Measurements from ENCODE around the gene UBE3C.
A peak's percentile ranks its signal among the peaks of the same experiment; 100 is the strongest.
"Not testable (repeated sequence)": the region's sequence is repeated elsewhere in the genome, so short reads cannot be mapped to it uniquely, and the experiment has no call there.

The UBE3C gene

DNA sequence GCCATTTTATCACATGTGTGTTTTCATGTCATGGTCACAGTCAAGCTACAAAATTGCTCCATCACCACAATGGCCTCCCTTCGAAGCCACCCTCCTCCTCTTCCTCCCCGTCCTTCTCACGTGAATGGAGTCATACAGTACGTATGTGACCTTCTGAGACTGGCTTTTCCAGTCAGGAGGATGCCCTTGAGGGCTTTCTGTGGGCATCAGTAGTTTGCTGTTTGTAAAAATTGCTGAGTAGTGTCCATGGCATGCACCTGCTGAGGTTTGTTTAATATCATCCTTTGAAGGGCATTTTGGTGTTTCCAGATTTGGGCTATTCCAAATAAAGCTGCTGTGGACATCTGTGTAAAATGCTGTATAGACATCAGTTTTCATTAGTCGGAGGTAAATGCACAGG, 5.9 kb upstream of the UBE3C start:
- DNase-seq = no peak

DNA sequence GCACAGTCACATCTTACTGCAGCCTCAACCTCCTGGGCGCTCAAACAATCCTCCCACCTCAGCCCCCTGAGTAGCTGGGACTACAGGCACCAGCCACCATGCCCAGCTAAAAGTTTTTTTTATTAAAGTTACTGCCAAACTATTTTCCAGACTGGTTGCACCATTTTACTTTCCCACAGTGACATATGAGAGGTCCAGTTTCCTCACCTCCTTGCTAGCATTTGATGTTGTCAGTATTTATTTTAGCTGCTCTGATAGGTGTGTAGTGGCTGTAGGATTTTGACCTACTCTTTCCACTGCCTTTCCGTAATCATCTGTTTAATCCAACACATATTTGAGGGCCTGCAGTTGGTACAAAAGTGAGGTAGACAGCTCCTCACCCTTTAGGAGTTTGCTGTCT, 5.4 kb upstream of the UBE3C start:
- DNase-seq = no peak

DNA sequence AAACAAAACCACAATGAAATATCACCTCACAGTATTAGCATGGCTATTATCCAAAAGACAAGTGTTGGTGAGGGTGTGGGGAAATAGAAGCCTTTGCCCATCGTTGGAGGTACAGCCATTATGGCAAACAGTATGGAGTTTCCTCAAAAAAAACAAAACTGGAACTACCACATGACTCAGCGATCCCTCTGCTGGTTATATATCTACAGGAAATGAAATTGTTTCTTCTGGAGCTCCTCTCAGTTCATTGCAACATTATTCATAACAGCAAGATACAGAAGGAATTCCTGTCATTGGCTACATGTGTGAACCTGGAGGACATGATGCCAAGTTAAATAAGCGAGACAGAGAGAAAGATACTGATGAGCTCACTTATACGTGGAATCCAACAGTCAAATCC, 2.4 kb upstream of the UBE3C start:
- peak; percentile 34 for DNase-seq

DNA sequence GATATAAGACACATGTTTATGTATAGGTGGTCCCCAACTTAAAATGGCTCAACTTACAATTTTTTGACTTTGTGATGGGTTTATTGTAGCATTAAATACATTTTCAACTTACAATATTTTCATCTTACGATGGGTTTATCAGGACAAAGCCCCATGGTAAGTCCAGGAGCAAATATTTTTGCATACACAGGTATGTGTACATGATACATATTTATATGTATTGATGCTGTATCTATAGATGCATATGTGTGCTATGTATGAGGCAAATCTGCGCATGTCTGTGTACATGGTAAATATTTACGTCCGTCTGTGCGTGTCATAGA, 664 bp upstream of the UBE3C start:
- DNase-seq = no peak

DNA sequence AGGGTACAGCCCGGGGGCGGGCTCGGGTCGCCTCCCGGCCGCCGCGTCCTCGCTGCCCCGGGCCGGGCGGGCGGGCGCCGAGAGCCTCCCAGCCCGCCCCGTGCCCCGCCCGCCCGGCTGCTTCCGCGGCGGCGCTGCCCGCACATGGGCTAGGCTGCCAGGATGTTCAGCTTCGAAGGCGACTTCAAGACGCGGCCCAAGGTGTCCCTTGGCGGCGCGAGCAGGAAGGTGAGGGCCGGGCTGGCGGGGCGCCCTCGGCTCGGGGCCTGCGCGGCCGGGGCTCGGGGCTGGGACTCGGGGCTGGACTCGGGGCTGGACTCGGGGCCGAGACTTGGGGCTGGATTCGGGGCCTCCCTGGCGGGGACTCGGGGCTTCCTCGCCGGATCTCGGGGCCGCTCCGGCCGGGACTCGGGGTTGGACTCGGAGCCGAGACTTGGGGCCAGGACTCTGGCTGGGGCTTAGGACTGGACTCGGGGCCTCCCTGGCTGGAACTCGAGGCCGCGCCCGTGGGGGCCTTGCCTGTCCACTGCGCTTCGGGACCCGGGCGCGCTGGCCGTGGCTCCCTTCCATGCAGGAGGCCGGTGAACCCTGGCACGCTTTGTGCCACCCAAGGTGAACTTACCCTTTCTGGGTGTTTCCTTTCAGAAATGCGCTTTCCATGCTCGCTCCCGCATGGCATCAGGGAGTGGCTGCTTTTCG, 534 bp downstream of the UBE3C start:
- peak; percentile 86 for DNase-seq

DNA sequence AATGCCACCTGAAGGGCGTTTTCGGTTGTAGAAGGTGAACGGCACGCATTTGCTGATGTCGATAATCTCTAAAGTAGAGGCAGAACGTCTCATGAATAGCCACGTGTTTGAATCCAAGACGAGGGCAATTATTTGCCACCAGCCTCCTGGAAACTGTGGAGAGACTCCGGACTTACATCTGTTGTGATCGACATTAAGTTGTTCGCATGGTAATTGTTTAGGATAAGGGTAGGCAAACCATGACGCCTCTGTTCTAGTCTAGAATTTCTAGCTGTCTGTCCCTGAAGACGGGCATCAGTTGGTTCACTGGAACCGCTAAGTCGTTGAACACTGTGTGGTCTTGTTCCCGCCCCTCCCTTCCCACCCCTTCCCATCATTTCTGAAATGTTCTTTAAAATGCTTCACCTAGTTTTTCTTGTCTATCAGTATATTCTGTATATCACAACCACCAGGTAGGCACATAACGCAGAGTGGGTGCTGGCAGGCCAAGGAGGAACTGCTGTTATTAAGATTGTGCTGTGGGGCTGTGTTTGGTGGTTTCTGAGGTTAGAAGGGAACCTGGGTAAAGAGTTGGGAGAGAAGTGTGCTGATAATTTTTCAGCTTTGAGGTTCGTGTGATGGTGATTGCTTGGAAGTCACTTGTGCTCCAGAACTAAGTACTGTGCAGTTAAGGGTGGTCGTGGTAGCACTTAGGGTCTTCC, 1.2 kb downstream of the UBE3C start:
- DNase-seq = no peak

DNA sequence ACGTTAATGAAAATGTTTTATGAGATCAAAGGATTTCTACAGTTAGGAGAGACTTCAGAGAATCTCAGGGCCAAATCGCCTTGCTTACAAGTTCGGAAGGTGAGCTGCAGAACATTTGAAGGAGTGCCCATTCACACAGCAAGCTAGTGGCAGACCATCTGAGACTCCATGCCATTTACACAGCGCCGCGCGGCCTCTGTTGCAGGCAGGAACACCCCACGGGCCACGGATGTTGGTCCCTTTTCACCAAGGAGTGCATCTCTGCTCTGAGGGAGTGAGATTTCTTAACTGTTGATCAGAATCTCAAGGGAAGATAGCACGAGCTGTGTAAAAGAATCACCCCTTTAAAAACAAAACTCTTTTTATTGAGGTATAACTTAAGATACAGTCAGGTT, 1.8 kb downstream of the UBE3C start:
- no peak for DNase-seq

DNA sequence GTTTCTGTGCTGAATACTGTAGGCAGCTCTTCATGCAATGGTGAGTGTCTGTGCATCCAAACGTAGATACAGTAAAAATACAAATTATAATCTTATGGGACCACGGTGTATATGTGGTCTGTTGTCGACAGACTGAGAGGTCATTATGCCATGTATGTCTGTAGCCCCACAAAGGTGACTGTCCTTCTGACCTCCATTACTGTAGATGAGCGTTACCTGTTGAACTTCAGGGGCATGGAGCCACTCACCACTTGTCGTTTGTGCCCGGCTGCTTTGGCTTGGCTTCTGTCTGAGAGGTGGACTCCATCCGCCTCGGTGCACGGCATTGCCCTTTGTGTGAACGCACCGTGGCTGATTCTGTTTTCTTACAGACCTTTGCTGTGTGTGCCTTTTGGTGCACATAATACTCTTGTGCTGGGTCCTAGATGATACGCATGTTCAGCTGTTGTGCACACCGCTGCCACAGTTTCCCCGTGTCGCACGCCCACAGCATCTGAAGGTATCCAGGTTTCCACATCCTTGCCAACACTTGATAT, 2.9 kb downstream of the UBE3C start:
- no peak for DNase-seq

DNA sequence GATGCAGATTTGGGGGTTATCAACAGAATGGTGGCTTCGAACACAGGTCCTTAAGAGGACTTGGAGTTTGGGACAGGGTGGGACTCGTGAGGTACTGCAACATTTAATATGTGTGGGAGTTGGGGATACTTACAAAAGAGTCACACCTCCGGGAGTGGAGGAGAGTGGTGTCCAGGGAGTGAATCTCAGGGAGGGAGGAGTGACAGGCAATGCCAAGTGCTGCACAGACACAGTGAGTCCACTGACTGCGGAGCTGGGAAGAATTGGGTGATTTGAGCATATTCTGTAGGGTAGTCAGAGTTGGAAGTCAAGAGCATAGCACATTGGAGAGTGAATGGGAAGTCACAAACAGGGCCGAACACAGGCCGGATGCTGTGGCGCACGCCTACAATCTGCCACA, 5.1 kb downstream of the UBE3C start:
- no peak for DNase-seq

DNA sequence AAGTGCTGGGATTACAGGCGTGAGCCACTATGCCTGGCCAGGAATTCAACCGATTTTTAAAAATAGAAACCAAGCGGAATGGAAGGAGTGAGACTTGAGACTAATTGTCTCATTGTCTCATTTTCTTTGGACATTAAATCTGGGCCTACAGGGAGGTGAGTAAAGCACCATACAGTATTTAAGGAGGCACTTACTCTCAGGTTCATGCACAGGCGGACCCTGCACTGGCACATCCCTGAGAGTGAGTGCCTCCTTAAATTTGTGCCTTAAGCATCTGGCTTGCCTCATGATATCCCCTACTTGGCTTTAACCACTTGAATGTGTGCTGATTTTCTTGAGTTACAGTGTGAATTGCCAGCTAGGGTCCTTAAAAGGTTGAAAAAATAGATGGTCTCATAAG, 10.6 kb downstream of the UBE3C start:
- no peak for DNase-seq

DNA sequence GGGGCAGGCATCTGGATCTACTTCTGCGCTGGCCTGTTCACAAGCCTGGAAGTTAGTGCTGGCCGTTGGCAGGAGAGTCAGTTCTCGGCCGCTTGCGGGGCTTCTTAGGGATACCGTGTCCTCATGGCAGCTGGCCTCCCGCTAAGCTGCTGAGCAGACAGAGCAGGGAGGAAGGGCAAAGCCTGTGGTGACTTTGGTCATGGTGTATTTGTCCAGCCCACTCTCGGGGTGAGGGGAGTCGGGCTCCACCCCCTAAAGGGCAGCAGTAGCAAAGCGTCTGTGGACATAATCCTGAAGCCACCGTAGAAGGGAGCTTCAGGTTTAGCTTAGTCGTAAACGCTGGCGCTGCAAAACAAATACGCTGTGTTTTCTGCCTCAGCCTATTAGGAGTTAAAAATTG, 12.2 kb downstream of the UBE3C start:
- DNase-seq = peak; percentile 12

DNA sequence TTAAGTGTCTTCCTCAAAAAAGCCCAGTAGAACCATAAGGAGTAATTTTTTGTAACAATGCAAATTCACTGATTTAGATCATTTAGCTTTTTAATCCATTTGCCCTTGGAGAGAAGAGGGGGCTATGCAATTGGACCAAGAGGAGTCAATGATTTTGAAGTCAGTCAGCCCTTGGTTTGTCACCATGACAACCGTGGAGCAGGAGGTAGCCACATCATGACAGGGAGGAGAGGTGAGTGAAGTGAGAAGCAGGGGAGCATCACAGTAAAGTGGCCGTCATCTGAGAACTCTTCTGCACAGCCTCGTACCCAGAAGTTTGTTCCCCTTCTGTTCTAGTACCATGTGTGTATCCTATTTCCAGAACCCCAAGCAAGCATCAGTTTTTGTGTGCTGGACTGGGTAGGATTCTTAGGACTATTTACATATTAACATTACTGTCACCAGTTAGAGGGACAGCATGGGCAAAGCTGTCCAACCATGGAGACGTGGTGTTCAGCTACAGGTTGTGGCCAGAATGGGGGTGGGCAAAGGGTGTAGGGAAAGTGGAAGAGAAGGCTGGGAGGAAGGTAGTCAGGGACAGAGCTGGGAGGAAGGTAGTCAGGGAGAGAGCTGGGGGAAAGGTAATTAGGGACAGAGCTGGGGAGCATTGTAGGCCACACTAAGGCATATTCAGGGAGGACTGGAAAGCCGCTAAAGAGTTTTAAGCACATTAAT, 13.1 kb downstream of the UBE3C start:
- DNase-seq = peak; percentile 12

DNA sequence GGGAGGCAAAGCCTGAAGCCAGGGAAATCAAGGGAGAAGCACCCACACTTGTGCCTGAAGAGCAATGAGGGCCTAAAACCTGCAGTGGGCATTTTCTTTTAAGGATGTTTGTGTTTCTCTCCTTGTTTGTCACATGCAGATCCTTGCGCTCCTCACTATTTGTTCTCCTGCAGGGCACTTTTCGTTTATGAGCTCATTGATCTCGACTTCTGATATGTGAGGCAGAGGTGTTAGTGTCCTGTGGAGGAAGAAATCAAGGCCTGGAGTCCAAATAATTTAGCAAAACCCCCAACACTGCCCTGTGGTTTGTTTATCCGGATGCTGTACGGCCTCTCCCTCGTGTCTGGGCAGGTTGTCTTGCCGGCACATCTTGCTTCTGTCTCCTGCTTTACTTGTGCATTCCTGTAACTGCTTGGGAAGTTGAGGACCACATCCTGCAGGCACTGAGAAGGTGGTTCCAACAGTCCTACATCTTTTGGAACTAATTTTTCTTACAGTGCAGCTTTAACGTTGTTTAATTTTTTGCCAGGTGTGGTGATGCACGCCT, 13.7 kb downstream of the UBE3C start:
- DNase-seq = no peak

DNA sequence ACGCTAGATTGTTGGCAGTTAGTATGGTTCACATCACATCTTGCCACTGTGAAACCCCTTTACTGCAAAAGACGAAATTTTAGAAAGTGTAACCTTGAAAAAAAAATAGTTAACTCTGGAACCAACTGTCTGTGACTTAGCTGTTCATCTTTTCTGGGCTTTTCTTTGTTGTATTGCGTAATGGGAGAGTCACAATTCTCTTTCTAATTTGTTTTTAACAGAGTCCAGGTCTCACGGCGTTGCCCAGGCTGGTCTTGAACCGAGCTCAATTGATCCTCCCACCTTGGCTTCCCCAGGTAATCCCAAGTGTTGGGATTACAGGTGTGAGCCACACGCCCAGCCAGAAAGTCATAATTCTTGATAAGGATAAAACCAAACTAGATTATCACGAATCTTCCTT, 14.5 kb downstream of the UBE3C start:
- DNase-seq = no peak

DNA sequence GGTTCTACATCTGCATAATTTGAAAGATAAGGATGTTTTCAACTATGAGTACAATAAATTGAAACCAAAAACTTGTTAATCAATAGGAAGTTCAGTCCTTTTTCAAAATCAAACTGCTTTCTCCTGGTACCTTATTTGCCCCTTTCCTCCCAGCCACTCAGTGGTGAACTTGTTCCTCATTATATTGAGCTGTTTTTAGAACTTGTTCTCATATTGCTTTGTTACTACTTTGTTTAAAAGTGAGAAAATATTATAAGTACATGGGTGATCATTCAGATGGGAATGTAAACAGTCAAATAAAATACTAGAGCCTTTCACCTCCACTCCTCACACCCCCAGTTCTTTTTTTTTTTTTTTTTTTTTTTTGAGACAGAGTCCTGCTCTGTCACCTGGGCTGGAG, 17.2 kb downstream of the UBE3C start:
- DNase-seq = no peak

DNA sequence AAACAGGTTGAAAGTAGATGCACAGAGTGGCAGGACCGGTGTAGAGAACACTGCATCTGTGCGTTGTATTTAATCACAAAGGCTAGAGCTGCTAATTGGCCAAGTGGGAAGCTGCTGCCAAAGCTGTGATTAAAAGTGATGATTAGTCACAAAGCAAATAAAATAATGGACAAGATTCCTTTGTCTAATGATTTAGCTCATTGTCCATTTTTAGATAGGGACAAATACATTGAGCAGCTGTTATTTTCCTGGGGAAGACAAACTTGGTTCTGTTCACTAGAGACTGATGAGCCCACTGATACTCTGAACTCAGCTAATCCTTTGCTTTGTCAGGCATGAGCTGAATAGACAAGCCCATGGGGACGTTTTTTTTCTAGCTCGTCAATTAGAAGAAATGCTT, 19.7 kb downstream of the UBE3C start:
- DNase-seq = peak; percentile 89

DNA sequence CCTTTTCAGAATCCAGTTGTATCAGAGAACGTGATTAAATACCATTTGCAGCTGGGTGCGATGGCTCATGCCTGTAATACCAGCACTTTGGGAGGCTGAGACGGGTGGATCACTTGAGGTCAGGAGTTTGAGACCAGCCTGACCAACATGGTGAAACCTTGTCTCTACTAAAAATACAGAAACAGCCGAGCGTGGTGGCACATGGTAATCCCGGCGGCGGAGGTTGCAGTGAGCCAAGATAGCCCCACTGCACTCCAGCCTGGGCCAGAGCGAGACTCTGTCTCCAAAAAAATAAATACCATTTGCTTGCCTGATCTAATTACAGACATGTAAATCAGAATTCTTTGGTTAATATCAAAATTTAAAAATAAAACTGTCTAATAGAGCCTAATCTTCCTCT, 20.8 kb downstream of the UBE3C start:
- not testable (repeated sequence) for DNase-seq

DNA sequence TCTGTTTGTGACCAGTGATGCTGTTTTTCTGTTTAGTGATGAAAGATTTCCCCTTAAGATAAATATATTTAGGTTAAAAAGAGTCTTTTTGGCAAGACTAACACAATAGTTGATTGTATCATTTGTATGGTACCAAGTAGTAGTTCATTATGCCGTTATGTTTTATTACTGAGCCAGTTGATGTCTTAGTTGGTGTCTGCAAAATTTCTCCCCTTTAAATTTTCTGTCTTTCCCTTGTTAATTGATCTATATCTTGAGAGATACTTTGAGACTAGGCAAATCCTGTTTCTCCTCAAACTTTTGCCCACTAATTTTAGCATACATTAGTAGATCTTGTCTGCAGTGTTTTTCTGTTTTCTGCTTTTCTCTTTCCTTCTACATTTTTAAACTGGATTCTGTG, 21.7 kb downstream of the UBE3C start:
- no peak for DNase-seq

DNA sequence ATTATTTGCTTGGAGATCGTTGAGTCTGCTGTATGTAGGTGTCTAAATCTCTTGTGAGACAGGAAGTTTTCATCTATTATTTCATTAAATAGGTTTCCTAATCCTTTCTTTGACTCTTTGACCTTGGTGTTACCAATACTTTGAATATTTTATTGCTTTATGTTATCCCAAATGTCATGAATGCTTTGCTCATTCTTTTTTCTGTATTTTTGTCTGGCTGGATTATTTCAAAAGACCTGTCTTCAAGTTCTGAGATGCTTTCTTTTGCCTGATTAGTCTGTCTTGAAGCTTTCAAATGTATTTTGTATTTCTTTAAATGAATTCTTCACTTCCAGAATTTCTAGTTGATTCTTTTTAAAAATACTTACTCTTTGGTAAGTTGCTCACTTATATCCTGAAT, 27.3 kb downstream of the UBE3C start:
- DNase-seq = no peak

DNA sequence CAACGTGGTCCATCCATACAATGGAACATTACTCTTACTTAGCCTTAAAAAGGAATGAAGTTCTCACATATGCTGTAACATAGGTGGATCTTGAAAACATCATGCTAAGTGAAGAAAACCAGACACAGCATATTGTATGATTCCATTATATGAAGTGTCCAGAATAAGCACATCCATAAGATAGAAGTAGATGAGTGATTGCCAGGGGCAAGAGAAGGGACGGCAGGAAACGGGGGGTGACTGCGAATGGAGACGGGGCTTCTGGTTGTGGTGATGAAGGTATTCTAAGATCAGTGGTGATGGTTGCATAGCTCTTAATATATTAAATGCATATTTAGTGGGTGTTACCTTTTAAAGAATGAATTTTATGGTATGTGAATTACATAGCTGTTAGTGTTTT, 29.8 kb downstream of the UBE3C start:
- DNase-seq = no peak

DNA sequence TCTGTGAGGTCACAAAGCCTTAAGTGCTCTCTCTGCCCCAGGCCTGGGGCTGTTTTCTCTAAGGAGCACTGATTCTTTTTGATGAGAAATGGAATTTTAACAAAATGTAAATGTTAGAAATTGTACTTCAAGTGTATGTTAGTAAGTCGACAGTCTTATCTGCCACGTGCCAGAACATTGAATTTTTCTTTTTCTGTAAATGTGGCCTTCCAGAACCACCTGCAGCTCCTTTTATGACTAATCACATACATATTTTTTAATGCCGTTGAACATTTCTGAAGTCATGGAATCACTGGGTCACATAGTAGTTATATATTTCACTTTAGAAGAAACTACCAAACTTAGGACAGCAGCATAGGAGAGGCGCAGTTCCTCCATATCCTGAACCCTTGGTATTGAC, 38.0 kb downstream of the UBE3C start:
- DNase-seq = no peak

DNA sequence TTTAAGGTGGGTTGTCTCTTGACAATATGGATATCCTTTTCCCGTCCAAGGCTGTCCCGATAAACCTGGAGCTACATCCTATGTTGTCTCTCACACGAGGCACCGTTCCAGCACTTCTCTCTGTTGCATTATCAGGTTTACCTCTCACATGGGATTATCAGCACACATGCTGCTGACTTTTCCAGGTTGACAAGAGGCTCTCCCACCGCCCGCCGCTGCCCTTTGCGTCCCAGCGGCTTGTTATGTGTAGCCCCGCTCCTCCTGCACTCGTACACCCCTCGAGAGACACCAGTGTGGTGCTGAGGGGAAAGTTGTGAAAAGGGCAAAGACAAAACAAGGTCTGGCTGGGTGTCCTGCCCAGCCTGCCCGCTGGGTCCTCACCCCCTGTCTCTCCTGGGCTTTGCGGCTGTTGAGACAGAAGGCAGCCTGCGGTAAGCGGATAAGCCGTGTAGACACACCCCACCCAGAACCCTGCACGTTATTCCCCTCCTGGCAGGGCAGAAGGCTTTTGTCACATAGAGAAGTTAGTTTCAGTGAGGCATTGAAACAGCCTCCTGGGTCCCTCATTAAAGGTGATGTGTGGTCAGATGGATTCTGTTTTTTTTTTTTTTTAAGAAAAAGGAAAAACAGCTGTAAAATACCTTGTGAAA, 38.7 kb downstream of the UBE3C start:
- DNase-seq = no peak

DNA sequence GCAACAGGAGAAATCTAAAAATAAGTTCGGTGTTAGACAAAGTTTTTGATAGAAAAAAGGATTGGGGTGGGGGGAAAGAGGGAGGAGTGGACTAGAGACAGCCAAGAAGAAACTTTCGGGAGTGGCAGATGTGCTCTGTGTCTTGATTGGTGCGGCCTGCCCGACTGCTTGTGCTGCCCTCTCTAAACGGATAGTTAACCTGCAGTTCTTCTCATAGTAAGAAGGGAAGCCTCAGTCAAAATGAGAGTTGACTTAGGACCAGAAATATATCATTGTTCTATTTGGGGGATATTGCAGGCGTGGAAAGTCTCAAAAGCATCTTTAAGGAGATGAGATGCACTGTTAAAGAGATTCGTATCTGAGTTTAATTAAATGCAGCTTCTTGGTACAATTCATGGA, 39.3 kb downstream of the UBE3C start:
- no peak for DNase-seq

Measured in NCI-H69 (cell line).